Spleen (tissue), 11 donors: Measurements from ENCODE around the gene HNRNPM. TPM values are rescaled to one million over a fixed set of nuclear protein-coding genes. Genes with fewer than 3 reads are reported as not detected.
A peak's percentile ranks its signal among the peaks of the same experiment; 100 is the strongest.

Experiments used
- DNase-seq: peaks from one replicate; pipeline ENCODE4 v3.0.0-alpha.2; 2020
- H3K27ac ChIP-seq, 8 donors: fragments of 200-600 bp; sonication (generic) in 7 of 8; 1 replicate in 4 of 8; 2 replicates in 4 of 8; pipeline versions ENCODE4 v1.5.0 to v1.8.0; 2016 to 2021; ENCODE audit warnings: inconsistent platforms in 4 of 8, mild to moderate bottlenecking in 4 of 8, moderate library complexity in 1 of 8
- H3K27me3 ChIP-seq, 7 donors: fragments of 200-600 bp; sonication (generic) in 6 of 7; replicated peaks in 1 of 7; 1 replicate in 4 of 7; 2 replicates in 3 of 7; pipeline versions ENCODE4 v1.5.0 to v1.8.0; 2016 to 2021; ENCODE audit warnings: inconsistent platforms in 3 of 7, mild to moderate bottlenecking in 1 of 7
- H3K36me3 ChIP-seq, 6 donors: fragments of 200-600 bp; sonication (generic) in 5 of 6; 1 replicate in 4 of 6; 2 replicates in 2 of 6; pipeline versions ENCODE4 v1.5.0 to v1.8.0; 2016 to 2021; ENCODE audit warnings: inconsistent platforms in 2 of 6
- H3K4me1 ChIP-seq, 6 donors: fragments of 200-600 bp; sonication (generic) in 5 of 6; 1 replicate in 3 of 6; 2 replicates in 3 of 6; pipeline versions ENCODE4 v1.5.0 to v1.8.0; 2016 to 2021; ENCODE audit warnings: inconsistent platforms in 3 of 6
- H3K4me3 ChIP-seq, 8 donors: fragments of 200-600 bp; sonication (generic) in 7 of 8; 1 replicate in 4 of 8; 2 replicates in 4 of 8; pipeline versions ENCODE4 v1.5.0 to v1.8.0; 2016 to 2021; ENCODE audit warnings: inconsistent platforms in 4 of 8, mild to moderate bottlenecking in 4 of 8, moderate library complexity in 2 of 8
- H3K9me3 ChIP-seq, 8 donors: fragments of 200-600 bp; sonication (generic) in 7 of 8; 1 replicate in 4 of 8; 2 replicates in 4 of 8; pipeline versions ENCODE4 v1.5.0 to v1.8.0; 2016 to 2021; ENCODE audit warnings: inconsistent platforms in 4 of 8
- POLR2A ChIP-seq, 3 donors: fragments of 450-650 bp; IDR thresholded peaks; one replicate each; pipeline ENCODE4 v1.5.1; 2017; ENCODE audit warnings: antibody characterized with exemption in 3 of 3, mild to moderate bottlenecking in 1 of 3
- POLR2AphosphoS5 ChIP-seq, 3 donors: sonication (generic); formaldehyde crosslinking; IDR thresholded peaks; one replicate each; pipeline ENCODE4 v1.5.1; 2017; ENCODE audit warnings: antibody characterized with exemption in 3 of 3
- WGBS, 5 donors: extraction: QIAGEN DNeasy Blood & Tissue Kit in 3 of 5; methylation state at CpG; one replicate each; pipeline versions ENCODE4 v1.1.5 to v1.1.7; 2013 to 2018; 5-methylcytosine and 5-hydroxymethylcytosine counted together
- intact Hi-C: fragments of 100-400 bp; cut with DNase I; formaldehyde crosslinking; loops from one replicate; pipeline ENCODE4 v1.15.0; 2023; ENCODE audit warnings: low total_unique reads
- polyA plus RNA-seq, 3 donors: library from polyadenylated mRNA; stranded (reverse); fragments of 200-250 nt; gene quantifications; one replicate each; pipeline ENCODE4 v1.2.1, GENCODE V29; 2013
- total RNA-seq, 7 donors: library from RNA; depleted of rRNA in 3 of 7; stranded (reverse); fragments of >200 nt in 3 of 7; fragmentation: NEBNext Ultra II Directional in 4 of 7; extraction: Animal tissue kit (Norgen Biotek cat#: 25700) in 4 of 7; gene quantifications; one replicate each; pipeline versions ENCODE4 v1.1.0 to v1.2.1, GENCODE V29; 2016 to 2021
- TF ChIP-seq, protein P1 (sequence below), 11 experiments: fragments of 200-600 bp in 7 of 11; fragments of 450-650 bp in 4 of 11; sonication (generic) in 4 of 11; IDR thresholded peaks in 8 of 11; conservative IDR thresholded peaks in 3 of 11; 1 replicate in 7 of 11; 2 replicates in 4 of 11; pipeline versions ENCODE4 v1.4.0 to v1.8.0; 2016 to 2021; ENCODE audit warnings: antibody characterized with exemption in 11 of 11, inconsistent platforms in 4 of 11, mild to moderate bottlenecking in 1 of 11
- donor health status: healthy with polysubstance abuse.
- donor health status: DM: no; HTN: no; CAD: no; lungs with moderate emphysema.
- donor health status: DM: no; HTN: no; CAD: no.
- donor health status: Bipolar disorder and iron deficiency.
- donor health status: healthy.
- donor health status: DM: no; HTN: no; CAD: no.
- donor health status: DM: yes; HTN: yes; CAD: no.

Gene HNRNPM
- total and polyA plus RNA-seq, 10 donors: 77.1 to 229 (median 138) TPM

DNA sequence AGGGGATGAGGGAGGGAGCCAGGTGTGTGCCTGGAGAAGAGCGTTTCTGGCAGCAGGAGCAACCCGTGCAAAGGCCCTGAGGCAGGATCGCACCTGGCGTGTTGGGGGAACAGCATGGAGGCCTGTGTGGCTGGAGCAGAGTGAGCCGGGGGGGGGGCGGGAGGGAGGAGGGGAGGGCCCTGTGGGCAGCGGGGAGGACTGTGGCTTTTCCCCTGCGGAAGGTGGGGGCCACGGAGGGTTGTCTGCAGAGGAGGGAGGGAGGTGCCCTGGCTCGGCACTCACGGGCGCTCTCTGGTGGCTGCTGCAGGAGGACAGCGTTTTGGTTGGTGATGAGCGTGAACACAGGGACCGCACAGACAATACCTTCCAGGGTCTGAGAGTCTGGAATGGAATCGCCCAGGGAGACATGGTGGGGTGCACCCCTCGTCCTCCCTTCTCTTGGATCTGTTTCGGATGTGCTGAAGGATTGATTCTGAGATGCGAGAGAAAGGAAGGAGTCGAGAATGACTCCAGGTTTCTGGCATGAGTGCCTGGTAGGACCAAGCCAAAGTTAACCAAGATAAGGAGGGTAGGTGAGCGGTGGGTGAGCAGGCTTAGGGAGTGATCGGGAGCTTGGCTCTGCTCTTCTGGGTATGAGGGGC is 48.1 kb upstream of the HNRNPM start:
- Histone ChIP-seq H3K27ac (peak overlapping the region in 3 of 8 donors; percentile 14 to 99 (median 28)), H3K4me1 (peaks cover 25 to 81% (median 62%) of the 10 kb centered on the region in 6 donors), H3K27me3 (no peaks in the 10 kb centered on the region), H3K4me3 (no peak overlapping the region), H3K9me3 (no peaks in the 10 kb centered on the region), H3K36me3 (peaks cover 0 to 79% (median 16%) of the 10 kb centered on the region in 6 donors)
- peak; percentile 87 for DNase-seq
- TF ChIP-seq, protein P1, sequence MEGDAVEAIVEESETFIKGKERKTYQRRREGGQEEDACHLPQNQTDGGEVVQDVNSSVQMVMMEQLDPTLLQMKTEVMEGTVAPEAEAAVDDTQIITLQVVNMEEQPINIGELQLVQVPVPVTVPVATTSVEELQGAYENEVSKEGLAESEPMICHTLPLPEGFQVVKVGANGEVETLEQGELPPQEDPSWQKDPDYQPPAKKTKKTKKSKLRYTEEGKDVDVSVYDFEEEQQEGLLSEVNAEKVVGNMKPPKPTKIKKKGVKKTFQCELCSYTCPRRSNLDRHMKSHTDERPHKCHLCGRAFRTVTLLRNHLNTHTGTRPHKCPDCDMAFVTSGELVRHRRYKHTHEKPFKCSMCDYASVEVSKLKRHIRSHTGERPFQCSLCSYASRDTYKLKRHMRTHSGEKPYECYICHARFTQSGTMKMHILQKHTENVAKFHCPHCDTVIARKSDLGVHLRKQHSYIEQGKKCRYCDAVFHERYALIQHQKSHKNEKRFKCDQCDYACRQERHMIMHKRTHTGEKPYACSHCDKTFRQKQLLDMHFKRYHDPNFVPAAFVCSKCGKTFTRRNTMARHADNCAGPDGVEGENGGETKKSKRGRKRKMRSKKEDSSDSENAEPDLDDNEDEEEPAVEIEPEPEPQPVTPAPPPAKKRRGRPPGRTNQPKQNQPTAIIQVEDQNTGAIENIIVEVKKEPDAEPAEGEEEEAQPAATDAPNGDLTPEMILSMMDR (IDR thresholded peaks at IDR 0.05 in 8 of 11, conservative IDR thresholded peaks at IDR 0.05 in 3 of 11): peak; percentile 14 to 70 (median 59)
- TF ChIP-seq POLR2A (IDR thresholded peaks at IDR 0.05): no peak
- TF ChIP-seq POLR2AphosphoS5 (IDR thresholded peaks at IDR 0.05): peak in 2 of 3 donors; percentile 52 to 55
- intact Hi-C loops: no loop called here
- WGBS, 5 donors: 51 to 66% (median 53%) methylated on average over 21 to 22 of the region's 22 CpGs

- Histone ChIP-seq H3K4me3 (no peak overlapping the region), H3K36me3 (peaks cover 0 to 84% (median 22%) of the 10 kb centered on the region in 6 donors), H3K9me3 (no peaks in the 10 kb centered on the region), H3K27me3 (no peaks in the 10 kb centered on the region), H3K27ac (peak overlapping the region in 3 of 8 donors; percentile 14 to 99 (median 28)), H3K4me1 (peaks cover 19 to 80% (median 58%) of the 10 kb centered on the region in 6 donors)
- intact Hi-C loops: no loop called here
- 58 to 78% (median 63%) methylated on average over 7 of the region's 7 CpGs for WGBS, 5 donors
- TF ChIP-seq, protein P1 (IDR thresholded peaks at IDR 0.05 in 8 of 11, conservative IDR thresholded peaks at IDR 0.05 in 3 of 11): peak in 1 of 11 experiments; percentile 4
- no peak for TF ChIP-seq POLR2A (IDR thresholded peaks at IDR 0.05)
- TF ChIP-seq POLR2AphosphoS5 (IDR thresholded peaks at IDR 0.05): no peak
- DNase-seq: no peak
These were observed 47.5 kb upstream of the HNRNPM start for GRCh38 chr19:8397271-8397670.

GRCh38 chr19:8397746-8398310 is 46.9 kb upstream of the HNRNPM start:
- Histone ChIP-seq H3K4me1 (peaks cover 16 to 78% (median 55%) of the 10 kb centered on the region in 6 donors), H3K36me3 (peaks cover 0 to 89% (median 26%) of the 10 kb centered on the region in 6 donors), H3K27ac (peak overlapping the region in 3 of 8 donors; percentile 14 to 99 (median 28)), H3K27me3 (no peaks in the 10 kb centered on the region), H3K9me3 (no peaks in the 10 kb centered on the region), H3K4me3 (no peak overlapping the region)
- DNase-seq: no peak
- intact Hi-C loops: no loop called here
- TF ChIP-seq POLR2A (IDR thresholded peaks at IDR 0.05): no peak
- TF ChIP-seq, protein P1 (IDR thresholded peaks at IDR 0.05 in 8 of 11, conservative IDR thresholded peaks at IDR 0.05 in 3 of 11): no peak
- no peak for TF ChIP-seq POLR2AphosphoS5 (IDR thresholded peaks at IDR 0.05)
- 84 to 95% (median 90%) methylated on average over 9 to 10 of the region's 10 CpGs for WGBS, 5 donors

DNA sequence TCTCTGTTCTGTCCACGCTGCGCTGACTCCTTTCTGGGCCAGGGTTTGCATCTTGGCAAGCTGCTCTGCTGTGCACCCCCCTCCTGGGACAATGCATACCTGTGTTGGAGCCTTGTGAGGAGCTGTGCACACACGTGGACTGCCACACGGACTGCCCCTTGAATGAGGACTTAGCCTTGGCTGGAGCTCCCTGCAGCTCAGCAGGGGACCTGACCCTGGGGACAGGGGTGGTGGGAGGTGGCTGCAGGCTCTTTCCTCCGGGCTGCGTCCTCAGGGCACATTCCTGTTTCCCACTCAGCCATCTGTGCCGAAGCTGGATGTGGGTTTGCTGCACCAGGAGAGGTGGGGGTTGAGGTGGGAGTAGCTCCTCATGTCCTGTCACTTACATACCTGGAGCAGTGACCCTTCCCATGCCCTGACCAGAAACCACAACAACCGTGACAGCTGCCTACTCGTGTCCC is 46.4 kb upstream of the HNRNPM start:
- Histone ChIP-seq H3K9me3 (no peaks in the 10 kb centered on the region), H3K27me3 (no peaks in the 10 kb centered on the region), H3K36me3 (peaks cover 0 to 89% (median 31%) of the 10 kb centered on the region in 6 donors), H3K4me1 (peaks cover 12 to 76% (median 50%) of the 10 kb centered on the region in 6 donors), H3K27ac (peak overlapping the region in 1 of 8 donors; percentile 99), H3K4me3 (no peak overlapping the region)
- no peak for DNase-seq
- WGBS, 5 donors: 56 to 81% (median 62%) methylated on average over 6 to 9 of the region's 9 CpGs
- intact Hi-C loops: no loop called here
- no peak for TF ChIP-seq POLR2A (IDR thresholded peaks at IDR 0.05)
- TF ChIP-seq POLR2AphosphoS5 (IDR thresholded peaks at IDR 0.05): peak in 1 of 3 donors; percentile 10
- TF ChIP-seq, protein P1 (IDR thresholded peaks at IDR 0.05 in 8 of 11, conservative IDR thresholded peaks at IDR 0.05 in 3 of 11): no peak
